Fibroblast of lung (primary cell): Measurements from ENCODE around the gene SLC9A1. TPM values are rescaled to one million over a fixed set of nuclear protein-coding genes. Genes with fewer than 3 reads are reported as not detected.

Experiments
- DNase-seq, 2 donors: peaks; one replicate each; pipeline versions ENCODE4 v3.0.0 to v3.0.0-alpha.2; 2010; ENCODE audit warnings: low read depth in 2 of 2
- H2AFZ ChIP-seq: 2 replicates; pipeline ENCODE4 v1.5.1; 2012; ENCODE audit warnings: low read length, control low read depth, inconsistent platforms
- H3K27ac ChIP-seq: 2 replicates; pipeline ENCODE4 v1.5.1; 2011; ENCODE audit warnings: low read length, control low read depth; ENCODE audit not compliant: insufficient read depth
- H3K27me3 ChIP-seq: 2 replicates; pipeline ENCODE4 v1.5.1; 2011; ENCODE audit warnings: mild to moderate bottlenecking, low read length; ENCODE audit not compliant: control insufficient read depth, insufficient read depth
- H3K36me3 ChIP-seq: 2 replicates; pipeline ENCODE4 v1.5.1; 2011; ENCODE audit warnings: low read length; ENCODE audit not compliant: control insufficient read depth, insufficient read depth
- H3K4me1 ChIP-seq: 2 replicates; pipeline ENCODE4 v1.5.1; 2011; ENCODE audit warnings: low read length; ENCODE audit not compliant: control insufficient read depth, insufficient read depth; ENCODE audit errors: extremely low read depth
- H3K4me2 ChIP-seq: 2 replicates; pipeline ENCODE4 v1.5.1; 2011; ENCODE audit warnings: low read length, control low read depth; ENCODE audit not compliant: insufficient read depth; ENCODE audit errors: extremely low read depth
- H3K4me3 ChIP-seq, 4 experiments: fragments of 200-600 bp in 1 of 4; sonication (generic) in 1 of 4; replicated peaks in 1 of 4; 2 replicates each; pipeline ENCODE4 v1.5.1; 2011 to 2016; ENCODE audit warnings: low read length in 4 of 4, low read depth in 3 of 4, mild to moderate bottlenecking in 3 of 4, control low read depth in 2 of 4, inconsistent platforms in 1 of 4, mixed read lengths in 1 of 4; ENCODE audit not compliant: insufficient read depth in 1 of 4; ENCODE audit errors: control extremely low read depth in 1 of 4
- H3K79me2 ChIP-seq: 2 replicates; pipeline ENCODE4 v1.5.1; 2012; ENCODE audit warnings: mild to moderate bottlenecking, low read length, inconsistent platforms; ENCODE audit not compliant: control insufficient read depth, insufficient read depth
- H3K9ac ChIP-seq: 2 replicates; pipeline ENCODE4 v1.5.1; 2011; ENCODE audit warnings: mild to moderate bottlenecking, low read length, control low read depth; ENCODE audit not compliant: insufficient read depth
- H3K9me3 ChIP-seq: 2 replicates; pipeline ENCODE4 v1.5.1; 2012; ENCODE audit warnings: low read depth, low read length; ENCODE audit not compliant: control insufficient read depth, insufficient read depth
- H4K20me1 ChIP-seq: 2 replicates; pipeline ENCODE4 v1.5.1; 2011; ENCODE audit warnings: low read length; ENCODE audit not compliant: control insufficient read depth, insufficient read depth; ENCODE audit errors: extremely low read depth
- EZH2 ChIP-seq: IDR thresholded peaks from 2 replicates; pipeline ENCODE4 v1.5.1; 2012; ENCODE audit warnings: low read length, control low read depth, mild to moderate bottlenecking; ENCODE audit errors: missing control alignments
- polyA plus RNA-seq, 2 donors: library from polyadenylated mRNA; depleted of rRNA in 1 of 2; stranded (reverse) in 1 of 2; unstranded in 1 of 2; fragments of >200 nt; gene quantifications; 2 replicates each; pipeline ENCODE4 v1.2.1, GENCODE V29; 2011 to 2012; ENCODE audit warnings: missing spikeins in 1 of 2
- total RNA-seq: library from RNA; depleted of rRNA; stranded (reverse); fragments of >200 nt; gene quantifications from 2 replicates; pipeline ENCODE4 v1.2.1, GENCODE V29; 2014
- TF ChIP-seq, protein P1 (sequence below), 2 donors: IDR thresholded peaks in 1 of 2; conservative IDR thresholded peaks in 1 of 2; 1 replicate in 1 of 2; 2 replicates in 1 of 2; pipeline ENCODE4 v1.5.1; 2011 to 2012; ENCODE audit warnings: low read length in 2 of 2, control low read depth in 1 of 2, inconsistent platforms in 1 of 2, low read depth in 1 of 2, mild to moderate bottlenecking in 1 of 2

SLC9A1 gene
- total and polyA plus RNA-seq, 2 donors (not counting 1 experiment from before 2014, with no cell fraction given) = 4.9 to 10.4 TPM

DNA sequence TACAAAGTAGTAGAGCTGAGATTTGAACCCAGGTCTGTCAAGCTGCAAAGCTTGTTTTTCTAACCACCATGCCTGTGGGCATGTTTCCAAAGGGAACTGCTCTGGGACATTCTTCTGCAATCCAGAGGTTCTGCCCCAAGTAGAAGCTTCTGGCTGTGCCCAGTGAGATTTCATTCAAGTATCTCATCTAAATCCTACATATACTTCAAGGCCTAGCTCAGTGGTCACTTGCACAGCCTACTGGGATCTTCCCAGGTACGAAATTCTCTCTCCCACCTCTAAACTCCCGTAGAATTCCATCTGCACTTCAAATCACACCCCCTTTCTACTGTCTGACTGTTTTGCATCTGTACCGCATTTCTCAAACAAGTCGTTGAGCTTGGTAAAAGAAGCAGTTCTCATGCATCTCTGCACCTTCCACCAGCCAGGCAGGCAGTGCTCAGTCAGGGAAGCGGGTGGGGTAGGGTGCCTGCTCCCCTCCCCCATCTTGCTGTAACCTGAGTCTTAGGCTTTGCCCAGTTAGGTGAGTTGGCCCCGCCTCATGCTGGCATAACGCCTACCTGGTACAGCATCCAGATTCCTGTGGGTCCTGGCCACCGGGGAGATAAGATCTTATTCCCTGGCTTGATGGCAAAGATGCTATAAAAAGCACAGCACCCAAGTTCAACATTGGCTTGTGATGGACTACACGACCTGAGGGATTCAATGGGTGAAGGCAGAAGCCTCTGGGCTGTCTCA is 13.5 kb downstream of the SLC9A1 start:
- Histone ChIP-seq H4K20me1 (no peaks in the 10 kb centered on the region), H3K9me3 (no peaks in the 10 kb centered on the region), H3K27ac (no peak overlapping the region), H3K9ac (no peak overlapping the region), H3K4me1 (peaks cover 18% of the 10 kb centered on the region), H3K27me3 (no peaks in the 10 kb centered on the region), H2AFZ (no peak overlapping the region), H3K4me2 (no peak overlapping the region), H3K36me3 (peaks cover 2% of the 10 kb centered on the region), H3K79me2 (peaks cover 30% of the 10 kb centered on the region), H3K4me3 (no peak overlapping the region)
- DNase-seq = no peak
- no peak for TF ChIP-seq EZH2
- TF ChIP-seq, protein P1, sequence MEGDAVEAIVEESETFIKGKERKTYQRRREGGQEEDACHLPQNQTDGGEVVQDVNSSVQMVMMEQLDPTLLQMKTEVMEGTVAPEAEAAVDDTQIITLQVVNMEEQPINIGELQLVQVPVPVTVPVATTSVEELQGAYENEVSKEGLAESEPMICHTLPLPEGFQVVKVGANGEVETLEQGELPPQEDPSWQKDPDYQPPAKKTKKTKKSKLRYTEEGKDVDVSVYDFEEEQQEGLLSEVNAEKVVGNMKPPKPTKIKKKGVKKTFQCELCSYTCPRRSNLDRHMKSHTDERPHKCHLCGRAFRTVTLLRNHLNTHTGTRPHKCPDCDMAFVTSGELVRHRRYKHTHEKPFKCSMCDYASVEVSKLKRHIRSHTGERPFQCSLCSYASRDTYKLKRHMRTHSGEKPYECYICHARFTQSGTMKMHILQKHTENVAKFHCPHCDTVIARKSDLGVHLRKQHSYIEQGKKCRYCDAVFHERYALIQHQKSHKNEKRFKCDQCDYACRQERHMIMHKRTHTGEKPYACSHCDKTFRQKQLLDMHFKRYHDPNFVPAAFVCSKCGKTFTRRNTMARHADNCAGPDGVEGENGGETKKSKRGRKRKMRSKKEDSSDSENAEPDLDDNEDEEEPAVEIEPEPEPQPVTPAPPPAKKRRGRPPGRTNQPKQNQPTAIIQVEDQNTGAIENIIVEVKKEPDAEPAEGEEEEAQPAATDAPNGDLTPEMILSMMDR (conservative IDR thresholded peaks at IDR 0.05 in 1 of 2, IDR thresholded peaks at IDR 0.05 in 1 of 2; ENCODE audit: low read depth in 1 of 2, low read length in 2 of 2) = no peak

DNA sequence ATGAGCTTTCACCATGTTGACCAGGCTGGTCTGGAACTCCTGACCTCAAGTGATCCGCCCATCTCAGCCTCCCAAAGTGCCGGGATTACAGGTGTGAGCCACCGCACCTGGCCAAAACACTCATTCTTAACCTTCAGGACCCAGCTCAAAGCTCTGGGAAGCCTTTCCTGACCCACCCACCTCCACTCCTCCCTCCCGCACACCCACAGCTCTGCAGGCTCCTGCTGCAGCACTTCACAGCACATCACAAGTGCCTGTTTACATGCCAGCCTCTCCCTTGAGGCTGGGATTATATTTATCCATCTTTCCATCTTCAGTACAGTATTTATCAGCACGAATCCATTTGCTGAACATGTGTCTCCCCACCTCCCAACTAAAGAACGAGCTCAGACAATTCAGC is 14.9 kb downstream of the SLC9A1 start:
- Histone ChIP-seq H3K79me2 (peaks cover 30% of the 10 kb centered on the region), H3K27me3 (no peaks in the 10 kb centered on the region)
- TF ChIP-seq, protein P1 (conservative IDR thresholded peaks at IDR 0.05 in 1 of 2, IDR thresholded peaks at IDR 0.05 in 1 of 2; ENCODE audit: low read depth in 1 of 2, low read length in 2 of 2) = no peak
- no peak for TF ChIP-seq EZH2

DNA sequence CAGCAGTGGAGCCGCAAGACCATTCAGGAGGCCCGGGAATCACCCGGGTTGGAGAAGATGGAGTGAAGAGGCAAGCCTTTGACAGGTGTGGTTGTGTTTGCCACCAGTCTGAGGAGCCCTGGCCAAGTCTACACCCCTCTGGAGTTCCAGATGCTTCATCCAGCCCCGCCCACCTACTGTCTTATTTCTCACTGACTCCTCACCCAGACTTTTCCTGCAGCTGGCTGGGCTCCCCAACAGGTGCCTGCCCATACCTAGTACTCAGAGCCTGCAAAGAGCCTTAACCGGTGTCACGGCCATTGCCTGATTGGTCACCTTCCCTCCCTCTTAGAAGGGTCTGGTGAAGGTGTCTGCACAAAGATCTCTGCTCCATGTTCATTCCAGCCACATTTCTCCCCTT is 16.0 kb downstream of the SLC9A1 start:
- H3K27ac ChIP-seq = no peak overlapping the region
- H2AFZ ChIP-seq = no peak overlapping the region
- peaks cover 2% of the 10 kb centered on the region for H3K36me3 ChIP-seq
- H3K4me3 ChIP-seq = no peak overlapping the region
- TF ChIP-seq, protein P1 (conservative IDR thresholded peaks at IDR 0.05 in 1 of 2, IDR thresholded peaks at IDR 0.05 in 1 of 2; ENCODE audit: low read depth in 1 of 2, low read length in 2 of 2) = no peak
- no peak for TF ChIP-seq EZH2
- no peaks in the 10 kb centered on the region for H4K20me1 ChIP-seq
- DNase-seq = no peak
- peaks cover 23% of the 10 kb centered on the region for H3K79me2 ChIP-seq
- H3K4me2 ChIP-seq = no peak overlapping the region
- no peaks in the 10 kb centered on the region for H3K9me3 ChIP-seq
- H3K9ac ChIP-seq = no peak overlapping the region
- peaks cover 8% of the 10 kb centered on the region for H3K4me1 ChIP-seq
- no peaks in the 10 kb centered on the region for H3K27me3 ChIP-seq

More for the DNA sequence above, 14.9 kb downstream of the SLC9A1 start:
- Histone ChIP-seq H4K20me1 (no peaks in the 10 kb centered on the region), H2AFZ (no peak overlapping the region), H3K9ac (no peak overlapping the region), H3K4me3 (no peak overlapping the region), H3K27ac (no peak overlapping the region), H3K4me1 (peaks cover 9% of the 10 kb centered on the region), H3K4me2 (no peak overlapping the region), H3K9me3 (no peaks in the 10 kb centered on the region), H3K36me3 (peaks cover 2% of the 10 kb centered on the region)
- DNase-seq = no peak
